Progenitor cell of endocrine pancreas (in vitro differentiated cells): ENCODE data around the gene CPAMD8. TPM values are rescaled to one million over a fixed set of nuclear protein-coding genes. Genes with fewer than 3 reads are reported as not detected.

Experiments
- DNase-seq: peaks from one replicate; pipeline ENCODE4 v3.0.0; 2021; ENCODE audit warnings: low spot score; ENCODE audit not compliant: unreplicated experiment
- H3K27ac Mint-ChIP-seq: 2 replicates; pipeline ENCODE4 v1.8.0; 2021; ENCODE audit warnings: mild to moderate bottlenecking, moderate library complexity, mixed read lengths
- H3K27me3 Mint-ChIP-seq: 2 replicates; pipeline ENCODE4 v1.8.0; 2021; ENCODE audit warnings: mixed read lengths
- H3K36me3 Mint-ChIP-seq: 2 replicates; pipeline ENCODE4 v1.8.0; 2022; ENCODE audit warnings: mixed read lengths; ENCODE audit not compliant: insufficient read depth
- H3K4me1 Mint-ChIP-seq: 2 replicates; pipeline ENCODE4 v1.8.0; 2021; ENCODE audit warnings: low read depth, mixed read lengths
- H3K4me3 Mint-ChIP-seq: 2 replicates; pipeline ENCODE4 v1.8.0; 2021; ENCODE audit warnings: low read depth, mild to moderate bottlenecking, moderate library complexity, mixed read lengths
- H3K9me3 Mint-ChIP-seq: 2 replicates; pipeline ENCODE4 v1.8.0; 2021; ENCODE audit warnings: low read depth, mixed read lengths
- CTCF ChIP-seq: fragments of 200-600 bp; sonication (generic); IDR thresholded peaks from one replicate; pipeline ENCODE4 v1.5.0; 2021; ENCODE audit warnings: antibody characterized with exemption, mild to moderate bottlenecking; ENCODE audit not compliant: unreplicated experiment
- total RNA-seq: library from RNA; stranded (reverse); gene quantifications from 2 replicates; pipeline ENCODE4 v1.2.1, GENCODE V29; 2021

CPAMD8 gene
- total RNA-seq, 1 donor from 2014 or later = 63.4 TPM

- Mint-ChIP-seq H3K4me3 (no peak overlapping the region), H3K4me1 (no peaks in the 10 kb centered on the region), H3K36me3 (peaks cover 2% of the 10 kb centered on the region), H3K27ac (no peak overlapping the region), H3K27me3 (no peaks in the 10 kb centered on the region), H3K9me3 (peaks cover 5% of the 10 kb centered on the region)
- TF ChIP-seq CTCF = no peak
- DNase-seq = no peak
Measured at GRCh38 chr19:16887353-16888265, 139.0 kb downstream of the CPAMD8 start.

- Mint-ChIP-seq H3K36me3 (peaks cover 9% of the 10 kb centered on the region), H3K4me3 (no peak overlapping the region), H3K27me3 (no peaks in the 10 kb centered on the region), H3K27ac (no peak overlapping the region), H3K9me3 (peaks cover 13% of the 10 kb centered on the region), H3K4me1 (no peaks in the 10 kb centered on the region)
- no peak for DNase-seq
- no peak for TF ChIP-seq CTCF
Measured at GRCh38 chr19:16886305-16886880, 140.2 kb downstream of the CPAMD8 start.

- Mint-ChIP-seq H3K36me3 (peaks cover 19% of the 10 kb centered on the region), H3K4me3 (no peak overlapping the region), H3K4me1 (no peaks in the 10 kb centered on the region), H3K27ac (no peak overlapping the region), H3K9me3 (peaks cover 13% of the 10 kb centered on the region), H3K27me3 (no peaks in the 10 kb centered on the region)
- DNase-seq = no peak
- no peak for TF ChIP-seq CTCF
Measured at GRCh38 chr19:16885166-16885565, 141.4 kb downstream of the CPAMD8 start.

DNA sequence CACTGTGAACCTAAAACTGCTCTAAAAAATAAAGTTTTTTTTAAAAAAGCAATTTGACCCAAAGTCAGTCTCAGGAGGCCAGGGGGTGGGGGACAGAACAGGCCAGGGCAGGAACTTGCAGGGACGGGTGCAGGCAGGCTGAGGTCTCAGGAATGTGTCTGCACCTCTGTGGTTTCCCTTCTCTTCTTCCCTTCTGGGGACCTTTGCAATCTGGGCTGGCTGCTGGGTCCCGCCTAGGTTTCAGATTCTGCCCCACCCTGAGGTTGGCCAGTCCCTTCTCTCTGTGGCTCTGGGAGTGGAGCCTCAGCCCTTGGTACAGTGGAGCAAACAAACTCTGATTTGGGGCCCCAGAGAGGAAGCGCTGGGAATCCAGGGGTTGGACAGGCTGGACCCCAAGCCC lies 143.1 kb downstream of the CPAMD8 start:
- no peak overlapping the region for H3K4me3 Mint-ChIP-seq
- H3K36me3 Mint-ChIP-seq = peaks cover 25% of the 10 kb centered on the region
- H3K27ac Mint-ChIP-seq = no peak overlapping the region
- no peaks in the 10 kb centered on the region for H3K4me1 Mint-ChIP-seq
- no peak for DNase-seq
- TF ChIP-seq CTCF = no peak
- no peaks in the 10 kb centered on the region for H3K27me3 Mint-ChIP-seq
- H3K9me3 Mint-ChIP-seq = peaks cover 13% of the 10 kb centered on the region

DNA sequence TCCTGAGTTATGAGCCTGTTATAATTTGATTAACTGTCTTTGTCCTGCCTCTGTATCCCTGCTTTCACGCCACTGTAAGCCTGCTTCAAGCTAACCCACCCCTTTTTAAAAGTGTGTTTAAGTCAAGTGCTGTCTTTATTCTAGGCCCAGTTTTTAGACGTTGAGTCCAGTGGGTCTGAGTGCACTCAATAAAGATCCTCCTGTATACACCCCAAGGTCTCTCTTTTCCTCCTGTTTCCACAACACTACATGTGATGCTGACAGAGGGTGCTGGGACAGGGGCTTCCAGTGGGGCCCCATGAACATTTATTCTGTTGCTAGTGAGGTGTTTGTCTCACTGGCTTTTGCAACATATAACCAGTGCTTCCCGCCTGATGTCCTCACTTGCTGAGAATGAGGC lies 144.5 kb downstream of the CPAMD8 start:
- H3K4me1 Mint-ChIP-seq = no peaks in the 10 kb centered on the region
- peaks cover 28% of the 10 kb centered on the region for H3K36me3 Mint-ChIP-seq
- no peak overlapping the region for H3K4me3 Mint-ChIP-seq
- no peaks in the 10 kb centered on the region for H3K27me3 Mint-ChIP-seq
- no peak overlapping the region for H3K27ac Mint-ChIP-seq
- H3K9me3 Mint-ChIP-seq = peaks cover 13% of the 10 kb centered on the region
- DNase-seq = no peak
- TF ChIP-seq CTCF = no peak
